Cerebellar nuclear complex (tissue), 1 donor: Measurements from ENCODE around the gene AFF1.
"Not testable (repeated sequence)": the region's sequence is repeated elsewhere in the genome, so short reads cannot be mapped to it uniquely, and the experiment has no call there.

ENCODE experiments used
- DNase-seq, 2 experiments: peaks; one replicate each; lab custom pipeline; 2025; lab: John Stamatoyannopoulos, UW

Gene AFF1

GRCh38 chr4:87037171-87037570 lies 102.4 kb downstream of the AFF1 start:
- not testable (repeated sequence) for DNase-seq

DNA sequence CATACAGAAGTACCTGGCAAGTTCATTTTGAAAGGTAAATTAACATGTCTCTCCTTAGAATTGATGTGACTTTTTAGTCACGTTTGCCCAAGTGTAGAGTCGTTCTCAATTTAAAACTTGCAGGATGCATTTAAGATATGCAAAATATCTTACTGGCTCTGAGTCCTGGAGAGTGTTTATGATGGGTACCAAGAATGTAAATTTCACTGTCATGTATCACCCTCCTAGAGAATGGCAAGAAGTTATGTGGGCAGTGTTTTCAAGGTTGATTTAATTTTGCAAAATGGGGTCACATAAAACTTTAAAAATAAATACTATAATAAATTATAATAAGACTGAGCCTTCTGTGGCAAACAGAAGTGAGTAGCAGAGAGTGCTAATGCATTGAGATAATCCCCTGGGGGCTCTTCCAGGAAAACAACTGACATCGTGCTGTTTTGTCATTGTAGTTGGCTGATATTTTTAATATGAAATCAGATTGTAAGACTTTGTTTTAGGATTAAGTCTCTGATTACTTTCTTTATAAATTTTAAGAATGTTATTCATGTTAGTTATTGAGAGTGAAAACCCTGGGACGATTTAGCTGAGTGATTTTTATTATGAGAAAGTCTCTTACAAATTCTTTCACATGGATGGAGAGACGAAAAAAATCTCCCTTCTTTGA lies 103.0 kb downstream of the AFF1 start:
- DNase-seq = no peak

GRCh38 chr4:87038837-87039615 lies 104.2 kb downstream of the AFF1 start:
- DNase-seq = peak in 1 of 2 experiments; percentile 46

DNA sequence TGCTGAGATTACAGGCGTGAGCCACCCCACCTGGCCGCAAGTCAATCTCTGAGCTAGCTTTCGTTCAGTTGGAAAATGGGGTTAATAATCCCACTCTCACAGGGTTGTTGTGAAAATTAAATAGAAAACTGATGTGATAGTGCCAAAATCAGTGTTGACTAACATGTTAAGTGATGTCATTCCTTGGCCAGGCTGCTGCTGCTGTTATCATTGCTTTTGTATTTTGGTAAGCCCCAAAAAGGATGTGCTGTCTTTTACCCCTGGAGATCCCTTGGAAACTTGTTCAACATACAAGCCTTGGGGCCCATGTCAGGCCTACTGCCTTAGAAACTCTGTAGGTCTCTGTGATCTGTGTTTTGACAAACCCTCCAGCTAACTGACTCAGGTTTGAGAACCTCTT lies 106.3 kb downstream of the AFF1 start:
- no peak for DNase-seq

GRCh38 chr4:87042221-87042620 lies 107.4 kb downstream of the AFF1 start:
- no peak for DNase-seq

- DNase-seq = no peak
These were observed 108.4 kb downstream of the AFF1 start for GRCh38 chr4:87042986-87043820.

- DNase-seq = no peak
These were observed 109.9 kb downstream of the AFF1 start for GRCh38 chr4:87044511-87045233.

- no peak for DNase-seq
These were observed 110.4 kb downstream of the AFF1 start for GRCh38 chr4:87045234-87045558.

- DNase-seq = no peak
These were observed 110.8 kb downstream of the AFF1 start for GRCh38 chr4:87045659-87046058.

DNA sequence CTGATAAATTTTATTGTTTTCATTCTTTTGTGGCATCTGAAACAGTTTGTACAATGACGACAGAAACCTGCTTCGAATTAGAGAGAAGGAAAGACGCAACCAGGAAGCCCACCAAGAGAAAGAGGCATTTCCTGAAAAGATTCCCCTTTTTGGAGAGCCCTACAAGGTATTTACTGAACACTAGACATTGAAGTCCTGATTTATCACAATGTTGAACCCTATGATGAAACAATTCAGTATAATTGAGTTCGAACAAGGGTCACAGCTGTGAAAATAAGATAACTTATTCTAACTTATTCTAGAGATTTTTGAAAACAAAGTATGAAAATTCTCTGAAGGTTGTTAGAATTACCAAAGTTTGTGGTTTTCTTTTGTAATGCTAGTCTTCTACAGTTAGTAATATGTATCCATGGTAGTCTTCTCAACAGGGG lies 111.3 kb downstream of the AFF1 start:
- DNase-seq = no peak

- DNase-seq = no peak
These were observed 112.5 kb downstream of the AFF1 start for GRCh38 chr4:87047281-87047798.

DNA sequence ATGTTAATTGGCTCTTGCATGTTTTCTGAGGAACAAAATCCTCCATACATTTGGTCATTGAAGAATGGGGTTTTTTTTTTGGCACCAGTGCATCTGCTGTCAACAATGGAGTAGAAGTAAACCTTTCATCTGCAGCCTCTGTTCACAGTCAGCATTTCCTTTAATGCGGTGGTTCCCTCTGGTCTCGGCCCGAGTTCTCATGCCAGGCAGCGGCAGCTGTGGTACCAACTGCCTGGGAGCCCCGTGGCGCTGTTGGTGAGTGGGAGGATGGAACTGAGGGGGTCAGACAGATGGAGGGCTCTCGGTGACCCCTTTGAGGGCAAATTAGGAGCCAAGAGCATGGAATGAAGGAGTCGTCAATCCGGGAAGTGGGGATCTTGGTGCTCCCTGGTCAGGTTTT lies 114.7 kb downstream of the AFF1 start:
- DNase-seq = no peak

- DNase-seq = no peak
These were observed 115.8 kb downstream of the AFF1 start for GRCh38 chr4:87050596-87050995.

- DNase-seq = no peak
These were observed 116.4 kb downstream of the AFF1 start for GRCh38 chr4:87051121-87051713.

- DNase-seq = no peak
These were observed 117.8 kb downstream of the AFF1 start for GRCh38 chr4:87052615-87053014.

GRCh38 chr4:87053176-87053658 lies 118.4 kb downstream of the AFF1 start:
- DNase-seq = no peak

GRCh38 chr4:87053802-87054767 lies 119.3 kb downstream of the AFF1 start:
- DNase-seq = no peak

DNA sequence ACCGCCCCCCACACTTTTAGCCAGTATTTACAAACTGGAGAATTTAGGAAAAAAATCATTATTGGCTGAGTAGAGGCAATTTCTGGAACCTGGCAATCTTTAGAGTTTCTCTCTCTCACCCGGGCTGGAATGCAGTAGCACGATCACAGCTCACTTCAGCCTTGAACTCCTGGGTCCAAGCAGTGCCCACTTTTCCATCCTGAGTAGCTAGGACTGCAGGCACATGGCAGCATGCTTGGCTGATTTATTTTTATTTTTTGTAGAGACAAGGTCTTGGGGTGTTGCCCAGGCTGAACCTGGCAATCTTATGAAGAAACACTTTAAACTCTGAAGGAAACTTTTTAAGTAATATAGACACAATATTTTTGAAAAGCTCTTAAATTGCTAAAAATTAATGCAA lies 120.1 kb downstream of the AFF1 start:
- no peak for DNase-seq

GRCh38 chr4:87055311-87055710 lies 120.5 kb downstream of the AFF1 start:
- DNase-seq = no peak

DNA sequence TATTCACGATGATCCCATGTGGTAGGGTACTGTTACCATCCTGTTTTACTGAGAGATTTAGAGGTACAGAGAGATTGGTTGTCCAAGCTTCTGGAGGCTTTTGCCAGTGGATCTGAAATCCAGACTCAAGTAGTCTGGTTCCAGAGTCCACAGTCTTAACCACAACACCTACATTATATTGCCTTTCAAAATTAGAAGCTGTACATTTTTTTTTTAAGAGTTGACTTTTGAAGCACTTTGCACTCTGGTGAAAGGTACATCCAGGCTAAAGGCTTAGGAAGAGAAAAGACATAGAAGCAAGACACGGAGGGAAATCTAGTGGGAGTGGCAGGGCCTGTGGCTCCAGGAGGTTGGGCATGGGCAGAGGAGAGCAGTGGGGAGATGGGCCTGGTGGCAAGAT lies 122.1 kb downstream of the AFF1 start:
- no peak for DNase-seq
